OCI-LY3 (cell line): Measurements from ENCODE around the gene PAX2.

Experiments
- H2AFZ ChIP-seq: fragments of 200-600, 300-600 bp; shearing (Covaris generic); 2 replicates; pipeline ENCODE4 v1.6.0; 2014; ENCODE audit warnings: antibody characterized with exemption, low read depth, low read length
- H3K27ac ChIP-seq: fragments of 200-600, 300-600 bp; sonication (generic); 2 replicates; pipeline ENCODE4 v1.5.1; 2014; ENCODE audit warnings: mild to moderate bottlenecking, low read length, moderate library complexity, mixed read lengths
- H3K27me3 ChIP-seq: fragments of 200-600, 300-600 bp; sonication (generic); 2 replicates; pipeline ENCODE4 v1.6.1; 2014; ENCODE audit warnings: low read depth, low read length, mixed read lengths
- H3K36me3 ChIP-seq: fragments of 200-600, 300-600 bp; sonication (generic); replicated peaks from 2 replicates; pipeline ENCODE3; 2014; ENCODE audit warnings: low read depth, low read length, mixed read lengths
- H3K4me1 ChIP-seq: fragments of 300-600, 200-600 bp; sonication (generic); 2 replicates; pipeline ENCODE4 v1.6.1; 2014; ENCODE audit warnings: low read length, mixed read lengths
- H3K4me2 ChIP-seq: fragments of 200-600, 300-600 bp; sonication (generic); 2 replicates; pipeline ENCODE4 v1.6.1; 2014; ENCODE audit warnings: low read length, mixed read lengths
- H3K4me3 ChIP-seq: fragments of 300-600, 200-600 bp; sonication (generic); 2 replicates; pipeline ENCODE4 v1.5.1; 2014; ENCODE audit warnings: antibody characterized with exemption, mild to moderate bottlenecking, low read length, moderate library complexity
- H3K79me2 ChIP-seq: fragments of 300-600, 200-600 bp; shearing (Covaris generic); 2 replicates; pipeline ENCODE4 v1.6.1; 2014; ENCODE audit warnings: mild to moderate bottlenecking, low read length, mixed read lengths
- H3K9ac ChIP-seq: fragments of 300-600, 200-600 bp; shearing (Covaris generic); 2 replicates; pipeline ENCODE4 v1.6.0; 2014; ENCODE audit warnings: mild to moderate bottlenecking, low read length, moderate library complexity
- H3K9me3 ChIP-seq: fragments of 200-600, 300-600 bp; shearing (Covaris generic); 2 replicates; pipeline ENCODE4 v1.6.1; 2014; ENCODE audit warnings: low read length, mixed read lengths; ENCODE audit not compliant: insufficient read depth
- H4K20me1 ChIP-seq: fragments of 200-600, 300-600 bp; sonication (generic); 2 replicates; pipeline ENCODE4 v1.6.1; 2016; ENCODE audit warnings: low read length, mixed read lengths; ENCODE audit not compliant: insufficient read depth
- EZH2phosphoT487 ChIP-seq: fragments of 200-600 bp; shearing (Covaris generic); IDR thresholded peaks from 2 replicates; pipeline ENCODE4 v1.6.1; 2018; ENCODE audit warnings: antibody characterized with exemption, mixed run types, low read depth
- TF ChIP-seq, protein P1 (sequence below): fragments of 200-600, 300-600 bp; sonication (generic); IDR thresholded peaks from 2 replicates; pipeline ENCODE4 v1.5.1; 2014; ENCODE audit warnings: antibody characterized with exemption, low read length, low read depth

PAX2 gene

DNA sequence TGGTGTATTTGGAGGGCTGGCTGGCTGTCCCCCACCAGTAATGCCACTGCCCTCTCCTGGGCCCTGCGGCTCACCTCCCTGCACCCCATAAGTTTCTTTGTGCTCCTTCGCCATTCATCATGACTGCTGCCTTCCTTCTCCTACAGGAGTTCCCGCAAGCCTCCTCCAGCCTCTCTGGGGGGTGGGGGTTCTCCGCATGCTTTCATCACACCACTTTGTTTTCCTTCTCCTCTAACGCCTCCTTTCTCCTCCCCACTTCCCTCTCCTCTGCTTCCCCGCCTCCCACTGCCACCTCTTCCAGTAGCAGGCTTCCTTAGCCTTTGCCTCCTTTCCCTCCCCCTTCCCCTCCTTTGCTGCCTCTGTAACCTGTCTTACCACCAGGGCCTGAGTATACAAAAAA is 58.1 kb downstream of the PAX2 start:
- Histone ChIP-seq H3K4me1 (no peaks in the 10 kb centered on the region), H3K79me2 (no peaks in the 10 kb centered on the region), H3K9me3 (no peaks in the 10 kb centered on the region), H4K20me1 (no peaks in the 10 kb centered on the region), H3K27me3 (no peaks in the 10 kb centered on the region), H3K9ac (no peak overlapping the region), H3K36me3 (no peaks in the 10 kb centered on the region), H3K27ac (no peak overlapping the region), H3K4me2 (no peak overlapping the region), H2AFZ (no peak overlapping the region), H3K4me3 (no peak overlapping the region)
- TF ChIP-seq, protein P1, sequence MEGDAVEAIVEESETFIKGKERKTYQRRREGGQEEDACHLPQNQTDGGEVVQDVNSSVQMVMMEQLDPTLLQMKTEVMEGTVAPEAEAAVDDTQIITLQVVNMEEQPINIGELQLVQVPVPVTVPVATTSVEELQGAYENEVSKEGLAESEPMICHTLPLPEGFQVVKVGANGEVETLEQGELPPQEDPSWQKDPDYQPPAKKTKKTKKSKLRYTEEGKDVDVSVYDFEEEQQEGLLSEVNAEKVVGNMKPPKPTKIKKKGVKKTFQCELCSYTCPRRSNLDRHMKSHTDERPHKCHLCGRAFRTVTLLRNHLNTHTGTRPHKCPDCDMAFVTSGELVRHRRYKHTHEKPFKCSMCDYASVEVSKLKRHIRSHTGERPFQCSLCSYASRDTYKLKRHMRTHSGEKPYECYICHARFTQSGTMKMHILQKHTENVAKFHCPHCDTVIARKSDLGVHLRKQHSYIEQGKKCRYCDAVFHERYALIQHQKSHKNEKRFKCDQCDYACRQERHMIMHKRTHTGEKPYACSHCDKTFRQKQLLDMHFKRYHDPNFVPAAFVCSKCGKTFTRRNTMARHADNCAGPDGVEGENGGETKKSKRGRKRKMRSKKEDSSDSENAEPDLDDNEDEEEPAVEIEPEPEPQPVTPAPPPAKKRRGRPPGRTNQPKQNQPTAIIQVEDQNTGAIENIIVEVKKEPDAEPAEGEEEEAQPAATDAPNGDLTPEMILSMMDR: no peak
- no peak for TF ChIP-seq EZH2phosphoT487

DNA sequence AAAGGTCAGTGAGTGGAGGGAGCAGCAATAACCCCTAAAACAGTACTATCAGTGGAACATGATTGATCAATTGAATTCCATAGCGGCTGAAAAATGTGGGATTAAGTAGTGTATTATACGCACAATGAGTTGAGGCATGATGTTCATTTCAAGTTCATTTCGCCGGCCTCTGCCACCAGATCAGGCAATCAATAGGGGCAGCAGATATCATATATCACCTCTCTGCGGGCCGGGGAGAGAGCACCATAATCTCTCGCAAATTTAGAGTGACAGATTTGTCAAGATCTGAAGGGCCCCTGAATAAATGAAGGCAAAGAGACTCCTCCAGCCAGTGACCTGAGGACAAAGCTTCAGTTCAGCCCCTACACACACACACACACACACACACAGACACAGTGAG is 58.5 kb downstream of the PAX2 start:
- no peaks in the 10 kb centered on the region for H3K79me2 ChIP-seq
- no peaks in the 10 kb centered on the region for H4K20me1 ChIP-seq
- no peaks in the 10 kb centered on the region for H3K36me3 ChIP-seq
- no peak overlapping the region for H3K9ac ChIP-seq
- no peak overlapping the region for H2AFZ ChIP-seq
- no peaks in the 10 kb centered on the region for H3K4me1 ChIP-seq
- no peaks in the 10 kb centered on the region for H3K9me3 ChIP-seq
- no peak overlapping the region for H3K4me2 ChIP-seq
- H3K27me3 ChIP-seq: no peaks in the 10 kb centered on the region
- no peak overlapping the region for H3K4me3 ChIP-seq
- no peak for TF ChIP-seq EZH2phosphoT487
- TF ChIP-seq, protein P1: no peak
- no peak overlapping the region for H3K27ac ChIP-seq

DNA sequence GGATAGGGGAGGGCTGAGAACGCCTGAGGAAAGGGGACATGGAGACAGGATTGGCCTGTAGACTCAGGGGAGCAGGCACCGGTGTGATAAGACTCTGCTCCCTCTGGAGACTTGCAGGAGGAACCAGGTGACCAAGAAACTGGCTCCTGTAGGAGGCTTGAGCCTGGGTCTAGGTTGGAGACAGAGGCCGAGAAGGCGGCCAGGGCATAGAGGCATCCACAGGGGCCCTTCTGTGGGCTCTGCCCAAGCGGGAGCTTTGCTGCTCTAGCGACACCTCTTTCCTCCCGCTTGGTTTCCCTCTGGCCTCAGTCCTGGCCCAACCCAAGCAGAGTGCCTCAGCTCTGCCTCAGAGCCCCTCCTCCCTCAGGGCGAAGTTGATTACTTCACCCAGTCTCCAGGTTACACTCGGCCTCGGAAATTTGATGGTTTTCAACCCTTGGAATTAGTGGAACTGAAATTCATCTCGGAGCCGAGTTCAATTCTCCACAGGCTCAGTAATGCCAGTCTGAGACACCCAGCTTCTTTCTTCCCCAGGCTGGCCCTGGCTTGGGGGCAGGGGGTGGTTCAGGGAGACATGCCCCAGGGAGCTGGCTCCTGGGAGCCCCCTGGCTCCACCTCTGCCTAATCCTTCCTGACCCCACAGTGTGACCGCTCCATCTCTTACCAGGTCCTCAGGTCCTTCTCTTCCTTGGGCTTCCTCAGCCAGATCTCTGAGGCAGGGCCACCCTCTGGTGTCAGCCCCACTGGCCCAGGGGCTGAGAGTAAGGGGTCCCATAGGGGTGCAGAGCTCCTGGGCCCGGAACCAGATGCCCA is 60.4 kb downstream of the PAX2 start:
- H3K27ac ChIP-seq: no peak overlapping the region

DNA sequence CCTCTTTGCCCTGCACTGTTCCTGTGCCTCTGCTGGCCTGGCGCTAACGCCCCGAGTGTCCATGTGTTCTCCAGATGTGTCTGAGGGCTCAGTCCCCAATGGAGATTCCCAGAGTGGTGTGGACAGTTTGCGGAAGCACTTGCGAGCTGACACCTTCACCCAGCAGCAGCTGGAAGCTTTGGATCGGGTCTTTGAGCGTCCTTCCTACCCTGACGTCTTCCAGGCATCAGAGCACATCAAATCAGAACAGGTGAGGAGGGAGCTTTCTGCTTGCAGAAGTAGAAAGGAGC is 60.9 kb downstream of the PAX2 start:
- no peaks in the 10 kb centered on the region for H4K20me1 ChIP-seq
- H3K9ac ChIP-seq: no peak overlapping the region
- H3K4me1 ChIP-seq: no peaks in the 10 kb centered on the region
- no peak for TF ChIP-seq EZH2phosphoT487
- TF ChIP-seq, protein P1: no peak
- no peaks in the 10 kb centered on the region for H3K9me3 ChIP-seq
- no peaks in the 10 kb centered on the region for H3K36me3 ChIP-seq
- H3K4me2 ChIP-seq: no peak overlapping the region
- no peak overlapping the region for H3K4me3 ChIP-seq
- no peak overlapping the region for H2AFZ ChIP-seq
- H3K27me3 ChIP-seq: no peaks in the 10 kb centered on the region
- no peaks in the 10 kb centered on the region for H3K79me2 ChIP-seq
- no peak overlapping the region for H3K27ac ChIP-seq

More for the DNA sequence above, 60.4 kb downstream of the PAX2 start:
- H3K4me3 ChIP-seq: no peak overlapping the region
- no peaks in the 10 kb centered on the region for H3K79me2 ChIP-seq
- TF ChIP-seq, protein P1: no peak
- no peak for TF ChIP-seq EZH2phosphoT487
- H3K4me1 ChIP-seq: no peaks in the 10 kb centered on the region
- H4K20me1 ChIP-seq: no peaks in the 10 kb centered on the region
- no peaks in the 10 kb centered on the region for H3K36me3 ChIP-seq
- H2AFZ ChIP-seq: no peak overlapping the region
- no peaks in the 10 kb centered on the region for H3K27me3 ChIP-seq
- no peak overlapping the region for H3K9ac ChIP-seq
- H3K4me2 ChIP-seq: no peak overlapping the region
- no peaks in the 10 kb centered on the region for H3K9me3 ChIP-seq
